Measurements from ENCODE around the gene PLB1. TPM values are rescaled to one million over a fixed set of nuclear protein-coding genes. Genes with fewer than 3 reads are reported as not detected.
A peak's percentile ranks its signal among the peaks of the same experiment; 100 is the strongest.

PLB1 gene
- total RNA-seq, 2 donors from 2014 or later: 7.4 to 9.6 TPM

- H3K27me3 ChIP-seq (replicated peaks; ENCODE audit: insufficient read depth): no peaks in the 10 kb centered on the region
- intact Hi-C loops (cut with DNase I): no loop called here
- 60% methylated on average over 2 of the region's 2 CpGs for WGBS
- no peaks in the 10 kb centered on the region for H3K36me3 ChIP-seq
- no peaks in the 10 kb centered on the region for H3K9me3 ChIP-seq
- H3K4me1 ChIP-seq (replicated peaks): peaks cover 6% of the 10 kb centered on the region
- H3K27ac ChIP-seq: peak overlapping the region; percentile 85 to 90
- H3K4me3 ChIP-seq: no peak overlapping the region
- TF ChIP-seq POLR2A (IDR thresholded peaks at IDR 0.05) (no peak), POLR2AphosphoS5 (IDR thresholded peaks at IDR 0.05) (no peak), CTCF (IDR thresholded peaks at IDR 0.05) (no peak)
- no peak for DNase-seq (ENCODE audit: low spot score)
Observed at GRCh38 chr2:28622101-28622499, 126.2 kb downstream of the PLB1 start.

- peak overlapping the region; percentile 85 to 90 for H3K27ac ChIP-seq
- 72% methylated on average over 12 of the region's 12 CpGs for WGBS
- no peaks in the 10 kb centered on the region for H3K36me3 ChIP-seq
- intact Hi-C loops (cut with DNase I): no loop called here
- H3K4me1 ChIP-seq (replicated peaks): peaks cover 6% of the 10 kb centered on the region
- no peaks in the 10 kb centered on the region for H3K27me3 ChIP-seq (replicated peaks; ENCODE audit: insufficient read depth)
- no peaks in the 10 kb centered on the region for H3K9me3 ChIP-seq
- H3K4me3 ChIP-seq: no peak overlapping the region
- no peak for DNase-seq (ENCODE audit: low spot score)
- TF ChIP-seq CTCF (IDR thresholded peaks at IDR 0.05) (no peak), POLR2A (IDR thresholded peaks at IDR 0.05) (no peak), POLR2AphosphoS5 (IDR thresholded peaks at IDR 0.05) (no peak)
Observed at GRCh38 chr2:28623582-28624405, 127.9 kb downstream of the PLB1 start.

GRCh38 chr2:28624436-28624792, 128.6 kb downstream of the PLB1 start:
- Histone ChIP-seq H3K27me3 (replicated peaks; ENCODE audit: insufficient read depth) (no peaks in the 10 kb centered on the region), H3K36me3 (no peaks in the 10 kb centered on the region), H3K27ac (peak overlapping the region; percentile 84 to 90), H3K4me3 (no peak overlapping the region), H3K4me1 (replicated peaks) (peaks cover 6% of the 10 kb centered on the region), H3K9me3 (no peaks in the 10 kb centered on the region)
- no peak for DNase-seq (ENCODE audit: low spot score)
- intact Hi-C loops (cut with DNase I): no loop called here
- no peak for TF ChIP-seq CTCF (IDR thresholded peaks at IDR 0.05)
- no peak for TF ChIP-seq POLR2AphosphoS5 (IDR thresholded peaks at IDR 0.05)
- TF ChIP-seq POLR2A (IDR thresholded peaks at IDR 0.05): no peak
- WGBS: 59% methylated on average over 2 of the region's 2 CpGs

- intact Hi-C loops (cut with DNase I): loop anchor here (1.0 to 5.0 kb wide), 3 partner anchors 17 to 127 kb away; partner anchors contain the start of gene PPP1CB
- H3K4me1 ChIP-seq (replicated peaks): peaks cover 6% of the 10 kb centered on the region
- no peaks in the 10 kb centered on the region for H3K36me3 ChIP-seq
- no peak for TF ChIP-seq CTCF (IDR thresholded peaks at IDR 0.05)
- peak; percentile 19 for TF ChIP-seq POLR2A (IDR thresholded peaks at IDR 0.05)
- TF ChIP-seq POLR2AphosphoS5 (IDR thresholded peaks at IDR 0.05): peak; percentile 14
- H3K9me3 ChIP-seq: no peaks in the 10 kb centered on the region
- no peak overlapping the region for H3K4me3 ChIP-seq
- DNase-seq (ENCODE audit: low spot score): no peak
- no peaks in the 10 kb centered on the region for H3K27me3 ChIP-seq (replicated peaks; ENCODE audit: insufficient read depth)
- H3K27ac ChIP-seq: peak overlapping the region; percentile 84 to 90
- 52% methylated on average over 19 of the region's 19 CpGs for WGBS
Observed at GRCh38 chr2:28624793-28625701, 129.2 kb downstream of the PLB1 start.

Measured in prostate gland (tissue), 2 donors.